GM12878 (cell line): ENCODE measurements around the gene LGALS4.

Source experiments
- BCL11A ChIP-seq: IDR thresholded peaks from 2 replicates; pipeline ENCODE4 v1.6.1; 2011; ENCODE audit warnings: low read depth, low read length
- CTCF ChIP-seq, 3 experiments: IDR thresholded peaks in 2 of 3; conservative IDR thresholded peaks in 1 of 3; 2 replicates each; pipeline ENCODE4 v1.5.1; 2011; ENCODE audit warnings: low read depth in 3 of 3, low read length in 3 of 3, mild to moderate bottlenecking in 3 of 3, control low read depth in 2 of 3, moderate library complexity in 2 of 3, inconsistent platforms in 1 of 3, mixed read lengths in 1 of 3; ENCODE audit not compliant: control insufficient read depth in 2 of 3, insufficient read depth in 1 of 3; ENCODE audit errors: extremely low read depth in 1 of 3
- EZH2 ChIP-seq: IDR thresholded peaks from 2 replicates; pipeline ENCODE4 v1.6.1; 2012; ENCODE audit warnings: low read depth, mild to moderate bottlenecking, control low read depth, inconsistent platforms, low read length, borderline replicate concordance; ENCODE audit not compliant: control insufficient read depth
- POLR2A ChIP-seq: IDR thresholded peaks from 2 replicates; pipeline ENCODE4 v1.6.1; 2011; ENCODE audit warnings: low read depth, mild to moderate bottlenecking, low read length
- RBBP5 ChIP-seq: fragments of 200-600 bp; sonication (generic); conservative IDR thresholded peaks from 2 replicates; pipeline ENCODE4 v1.6.1; 2016

GRCh38 chr19:38759590-38760003 lies 53.1 kb downstream of the LGALS4 start:
- TF ChIP-seq RBBP5 (no peak), POLR2A (no peak), EZH2 (no peak), BCL11A (no peak), CTCF (IDR thresholded peaks at IDR 0.05 in 2 of 3, conservative IDR thresholded peaks at IDR 0.05 in 1 of 3; ENCODE audit: control insufficient read depth in 2 of 3, extremely low read depth in 1 of 3, insufficient read depth in 1 of 3, low read depth in 3 of 3, low read length in 3 of 3) (no peak)
